ENCODE results near the gene ARAP2. TPM values are rescaled to one million over a fixed set of nuclear protein-coding genes. Genes with fewer than 3 reads are reported as not detected.

ARAP2 gene
- total RNA-seq, 1 donor from 2014 or later: 9.2 TPM

GRCh38 chr4:36286481-36286871 lies 42.2 kb upstream of the ARAP2 start:
- Mint-ChIP-seq H3K4me1 (ENCODE audit: low read depth) (peaks cover 7% of the 10 kb centered on the region), H3K27ac (no peak overlapping the region), H3K9me3 (ENCODE audit: low read depth) (peaks cover 6% of the 10 kb centered on the region), H3K36me3 (ENCODE audit: insufficient read depth) (no peaks in the 10 kb centered on the region), H3K4me3 (ENCODE audit: low read depth) (no peak overlapping the region), H3K27me3 (no peaks in the 10 kb centered on the region)
- no peak for DNase-seq (ENCODE audit: low spot score, unreplicated experiment)
- no peak for TF ChIP-seq CTCF (IDR thresholded peaks at IDR 0.05; ENCODE audit: unreplicated experiment)

- Mint-ChIP-seq H3K9me3 (ENCODE audit: low read depth) (peaks cover 6% of the 10 kb centered on the region), H3K4me3 (ENCODE audit: low read depth) (no peak overlapping the region), H3K36me3 (ENCODE audit: insufficient read depth) (no peaks in the 10 kb centered on the region), H3K27me3 (no peaks in the 10 kb centered on the region), H3K27ac (no peak overlapping the region), H3K4me1 (ENCODE audit: low read depth) (peaks cover 10% of the 10 kb centered on the region)
- no peak for DNase-seq (ENCODE audit: low spot score, unreplicated experiment)
- no peak for TF ChIP-seq CTCF (IDR thresholded peaks at IDR 0.05; ENCODE audit: unreplicated experiment)
Measured at GRCh38 chr4:36285784-36286480, 41.6 kb upstream of the ARAP2 start.

- H3K4me3 Mint-ChIP-seq (ENCODE audit: low read depth): no peak overlapping the region
- H3K27ac Mint-ChIP-seq: no peak overlapping the region
- TF ChIP-seq CTCF (IDR thresholded peaks at IDR 0.05; ENCODE audit: unreplicated experiment): no peak
- H3K9me3 Mint-ChIP-seq (ENCODE audit: low read depth): peaks cover 6% of the 10 kb centered on the region
- peaks cover 10% of the 10 kb centered on the region for H3K4me1 Mint-ChIP-seq (ENCODE audit: low read depth)
- no peak for DNase-seq (ENCODE audit: low spot score, unreplicated experiment)
- no peaks in the 10 kb centered on the region for H3K27me3 Mint-ChIP-seq
- H3K36me3 Mint-ChIP-seq (ENCODE audit: insufficient read depth): no peaks in the 10 kb centered on the region
Measured at GRCh38 chr4:36283912-36284465, 39.7 kb upstream of the ARAP2 start.

GRCh38 chr4:36282503-36283030 lies 38.3 kb upstream of the ARAP2 start:
- H3K36me3 Mint-ChIP-seq (ENCODE audit: insufficient read depth): no peaks in the 10 kb centered on the region
- H3K4me1 Mint-ChIP-seq (ENCODE audit: low read depth): peaks cover 7% of the 10 kb centered on the region

More at GRCh38 chr4:36282503-36283030, 38.3 kb upstream of the ARAP2 start:
- no peak overlapping the region for H3K4me3 Mint-ChIP-seq (ENCODE audit: low read depth)
- H3K27ac Mint-ChIP-seq: no peak overlapping the region
- peaks cover 4% of the 10 kb centered on the region for H3K9me3 Mint-ChIP-seq (ENCODE audit: low read depth)
- no peak for DNase-seq (ENCODE audit: low spot score, unreplicated experiment)
- no peak for TF ChIP-seq CTCF (IDR thresholded peaks at IDR 0.05; ENCODE audit: unreplicated experiment)
- H3K27me3 Mint-ChIP-seq: no peaks in the 10 kb centered on the region

Data from progenitor cell of endocrine pancreas (in vitro differentiated cells).